ENCODE results near the gene MRPL12. TPM values are rescaled to one million over a fixed set of nuclear protein-coding genes. Genes with fewer than 3 reads are reported as not detected.

Gene MRPL12
- total RNA-seq, 4 donors from 2014 or later: 26.1 to 63.3 (median 35.8) TPM

GRCh38 chr17:81685108-81685507, 18.1 kb upstream of the MRPL12 start:
- TF ChIP-seq POLR2A (IDR thresholded peaks at IDR 0.05): no peak
- no peak for TF ChIP-seq CTCF (IDR thresholded peaks at IDR 0.05)
- no peak for TF ChIP-seq EP300 (IDR thresholded peaks at IDR 0.05)
- peak overlapping the region; percentile 80 to 99 (median 91) for H3K4me3 ChIP-seq
- no peaks in the 10 kb centered on the region for H3K9me3 ChIP-seq
- peaks cover 0 to 60% (median 29%) of the 10 kb centered on the region in 3 donors for H3K36me3 ChIP-seq
- H3K27ac ChIP-seq: peak overlapping the region in 2 of 4 donors; percentile 89 to 92
- DNase-seq (ENCODE audit: low spot score in 2 of 2): no peak
- H3K4me1 ChIP-seq: peaks cover 0 to 42% (median 30%) of the 10 kb centered on the region in 4 donors
- H3K27me3 ChIP-seq: no peaks in the 10 kb centered on the region
- 69 to 74% methylated on average over 12 of the region's 12 CpGs for WGBS, 2 donors

- no peaks in the 10 kb centered on the region for H3K27me3 ChIP-seq
- DNase-seq (ENCODE audit: low spot score in 2 of 2): no peak
- H3K9me3 ChIP-seq: no peaks in the 10 kb centered on the region
- peaks cover 0 to 40% (median 29%) of the 10 kb centered on the region in 4 donors for H3K4me1 ChIP-seq
- H3K4me3 ChIP-seq: no peak overlapping the region
- WGBS, 2 donors: 84 to 89% methylated on average over 11 to 19 of the region's 20 CpGs
- H3K27ac ChIP-seq: no peak overlapping the region
- peaks cover 0 to 62% (median 33%) of the 10 kb centered on the region in 3 donors for H3K36me3 ChIP-seq
- TF ChIP-seq POLR2A (IDR thresholded peaks at IDR 0.05) (no peak), EP300 (IDR thresholded peaks at IDR 0.05) (no peak), CTCF (IDR thresholded peaks at IDR 0.05) (no peak)
Measured at GRCh38 chr17:81686614-81687013, 16.6 kb upstream of the MRPL12 start.

- H3K4me3 ChIP-seq: no peak overlapping the region
- no peaks in the 10 kb centered on the region for H3K27me3 ChIP-seq
- peaks cover 0 to 27% (median 17%) of the 10 kb centered on the region in 4 donors for H3K4me1 ChIP-seq
- 92 to 95% methylated on average over 17 to 39 of the region's 41 CpGs for WGBS, 2 donors
- TF ChIP-seq POLR2A (IDR thresholded peaks at IDR 0.05): no peak
- no peak for TF ChIP-seq EP300 (IDR thresholded peaks at IDR 0.05)
- DNase-seq (ENCODE audit: low spot score in 2 of 2): no peak
- H3K27ac ChIP-seq: no peak overlapping the region
- H3K9me3 ChIP-seq: no peaks in the 10 kb centered on the region
- H3K36me3 ChIP-seq: peaks cover 0 to 71% (median 39%) of the 10 kb centered on the region in 3 donors
Measured at GRCh38 chr17:81687770-81688541, 15.2 kb upstream of the MRPL12 start.

- Histone ChIP-seq H3K4me1 (peaks cover 0 to 24% (median 15%) of the 10 kb centered on the region in 4 donors), H3K4me3 (no peak overlapping the region), H3K36me3 (peaks cover 0 to 78% (median 41%) of the 10 kb centered on the region in 3 donors), H3K27ac (no peak overlapping the region), H3K9me3 (no peaks in the 10 kb centered on the region), H3K27me3 (no peaks in the 10 kb centered on the region)
- TF ChIP-seq CTCF (IDR thresholded peaks at IDR 0.05): no peak
- TF ChIP-seq POLR2A (IDR thresholded peaks at IDR 0.05): no peak
- no peak for TF ChIP-seq EP300 (IDR thresholded peaks at IDR 0.05)
- 88 to 90% methylated on average over 14 of the region's 14 CpGs for WGBS, 2 donors
- DNase-seq (ENCODE audit: low spot score in 2 of 2): no peak
Measured at GRCh38 chr17:81688616-81689015, 14.6 kb upstream of the MRPL12 start.

- peaks cover 0 to 16% (median 8%) of the 10 kb centered on the region in 4 donors for H3K4me1 ChIP-seq
- no peak overlapping the region for H3K4me3 ChIP-seq
- 77 to 88% methylated on average over 15 to 18 of the region's 18 CpGs for WGBS, 2 donors
- H3K27me3 ChIP-seq: no peaks in the 10 kb centered on the region
- peaks cover 6 to 93% (median 55%) of the 10 kb centered on the region in 3 donors for H3K36me3 ChIP-seq
- no peak for TF ChIP-seq CTCF (IDR thresholded peaks at IDR 0.05)
- TF ChIP-seq POLR2A (IDR thresholded peaks at IDR 0.05): no peak
- TF ChIP-seq EP300 (IDR thresholded peaks at IDR 0.05): no peak
- DNase-seq (ENCODE audit: low spot score in 2 of 2): no peak
- no peaks in the 10 kb centered on the region for H3K9me3 ChIP-seq
- H3K27ac ChIP-seq: no peak overlapping the region
Measured at GRCh38 chr17:81690066-81690465, 13.1 kb upstream of the MRPL12 start.

All from tibial nerve (tissue), 4 donors.